HG03457 (cell line): ENCODE measurements around the gene VGLL3.

Experiments
- ATAC-seq: cut with Tn5 transposase; IDR thresholded peaks from one replicate; pipeline ENCODE4 v1.9.1; 2021; ENCODE audit warnings: moderate number of reproducible peaks; ENCODE audit not compliant: unreplicated experiment

Gene VGLL3

DNA sequence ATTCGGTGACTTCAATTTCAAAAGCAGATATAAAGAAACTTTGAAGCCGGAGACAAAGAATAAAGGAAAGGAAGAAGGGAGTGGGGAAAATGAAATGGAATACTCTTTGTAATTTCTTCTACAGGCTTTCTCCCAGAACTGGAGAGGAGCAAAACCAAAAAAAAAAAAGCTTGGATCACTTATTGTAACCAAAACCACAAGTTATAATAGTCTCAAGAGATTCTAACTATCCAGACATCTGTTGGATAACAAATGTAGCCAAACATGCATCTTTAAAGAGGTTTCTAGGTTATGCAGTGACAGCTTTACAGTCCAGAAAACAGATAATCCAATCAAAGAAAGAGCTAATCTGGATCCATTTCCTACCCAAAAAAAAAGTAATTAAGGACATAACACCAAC, 36.2 kb downstream of the VGLL3 start:
- no peak for ATAC-seq

DNA sequence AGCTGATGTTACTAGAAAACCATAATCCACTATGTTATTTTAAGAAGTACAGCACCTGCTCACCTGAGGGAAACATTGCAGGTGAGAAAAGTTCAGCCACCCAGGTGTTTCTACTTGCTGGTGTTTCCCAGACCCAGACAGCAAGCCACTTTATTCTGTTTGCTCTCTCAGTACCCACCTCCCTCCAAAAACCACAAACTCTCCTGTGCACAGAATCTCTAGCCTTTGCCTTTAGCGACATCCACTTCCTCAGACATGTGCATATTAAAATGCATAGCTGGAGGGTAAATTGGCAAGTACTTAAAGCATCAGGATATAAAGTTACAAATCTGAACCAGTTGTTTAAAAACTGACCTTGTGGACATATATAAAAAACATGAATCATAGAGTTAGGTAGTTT, 36.7 kb downstream of the VGLL3 start:
- no peak for ATAC-seq

DNA sequence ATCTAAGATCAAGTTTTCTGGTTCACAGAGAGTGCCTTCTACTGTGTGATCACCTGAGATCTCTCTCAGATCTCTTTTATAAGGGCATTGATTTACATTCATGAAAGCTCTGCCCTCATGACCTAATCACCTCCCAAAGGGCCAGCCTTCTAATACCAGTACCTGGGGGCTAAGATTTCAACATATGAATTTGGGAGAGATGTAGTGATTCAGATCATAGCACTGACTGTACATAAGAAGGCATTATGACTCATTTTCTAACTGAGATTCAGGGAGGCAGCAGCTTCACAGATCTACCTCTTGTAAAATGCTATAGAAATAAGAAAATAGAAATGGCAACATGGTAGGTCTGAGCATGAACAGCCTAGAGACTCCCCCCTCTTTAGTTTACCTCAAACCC, 39.6 kb downstream of the VGLL3 start:
- no peak for ATAC-seq

DNA sequence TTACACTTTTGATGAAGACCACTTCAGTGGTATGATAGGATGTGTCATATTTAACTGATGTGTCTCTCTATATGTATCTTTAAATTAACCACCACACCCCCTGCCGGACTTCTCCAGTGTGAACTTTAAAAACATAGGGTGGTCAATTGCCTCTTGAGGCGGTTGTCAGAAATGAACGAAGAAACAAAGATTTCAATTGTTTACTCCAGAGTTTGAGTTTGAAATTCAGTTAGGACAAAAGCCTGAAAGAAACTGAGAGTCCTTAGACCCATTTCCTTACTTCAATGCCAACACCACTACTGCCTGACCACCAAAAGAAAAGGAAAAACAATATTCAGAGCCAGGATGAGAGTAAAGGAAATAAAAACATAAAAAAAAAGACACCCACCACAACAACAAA, 40.2 kb downstream of the VGLL3 start:
- ATAC-seq = no peak

DNA sequence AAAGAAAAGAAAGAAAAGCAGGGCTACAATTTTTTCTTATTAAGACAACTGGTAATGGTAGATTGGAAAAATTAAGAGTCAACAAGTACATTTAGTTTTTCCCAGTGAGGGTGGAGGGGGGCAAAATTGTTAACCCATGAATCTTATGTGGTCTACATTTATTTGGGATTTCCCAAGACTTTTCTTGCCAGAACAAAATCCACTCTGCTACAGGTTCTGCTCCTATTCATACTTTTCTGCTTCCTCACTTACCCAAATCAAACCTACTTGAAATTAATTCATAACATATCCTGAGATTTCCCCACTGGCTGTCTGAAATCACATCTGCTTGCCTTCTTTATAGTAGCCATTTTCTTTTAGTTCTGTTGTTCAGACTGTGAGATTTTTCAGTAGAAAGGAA, 41.1 kb downstream of the VGLL3 start:
- ATAC-seq = no peak

DNA sequence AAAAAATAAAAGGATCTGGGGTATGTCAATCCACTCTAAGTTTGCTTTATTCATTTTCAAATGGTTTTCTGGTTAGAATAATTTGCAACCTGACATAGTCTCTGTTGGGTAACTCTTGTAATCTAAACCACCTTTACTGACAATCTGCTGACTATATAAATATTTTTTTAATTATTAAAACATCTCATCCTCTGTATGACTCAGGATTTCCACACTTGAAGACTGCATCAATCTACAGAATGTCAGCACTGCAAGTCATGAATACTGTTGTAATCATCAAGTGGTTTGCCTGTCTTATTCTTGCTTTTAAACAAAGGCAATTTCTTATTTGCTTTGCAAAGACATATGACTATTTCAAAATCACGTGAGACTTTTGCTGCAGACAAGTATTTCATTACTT, 42.1 kb downstream of the VGLL3 start:
- no peak for ATAC-seq

DNA sequence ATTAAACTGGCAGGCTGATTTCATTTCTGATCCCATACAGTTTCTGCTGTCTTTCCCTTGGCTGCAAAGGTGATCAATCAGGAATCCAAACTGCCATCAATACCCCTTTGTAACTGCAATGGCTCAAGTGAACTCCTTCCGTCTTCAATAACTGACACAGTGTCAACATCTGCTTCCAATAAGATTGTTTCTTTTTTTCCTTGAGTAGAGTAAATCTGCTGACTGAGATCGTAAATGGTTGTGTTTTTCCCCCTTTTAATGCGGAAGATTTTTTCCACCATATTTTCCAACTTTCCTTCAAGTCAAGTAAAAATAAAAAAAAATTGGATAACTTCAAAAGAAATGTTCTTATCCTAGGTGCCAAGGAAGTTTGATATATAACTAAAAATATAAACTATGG, 48.7 kb downstream of the VGLL3 start:
- ATAC-seq = no peak

DNA sequence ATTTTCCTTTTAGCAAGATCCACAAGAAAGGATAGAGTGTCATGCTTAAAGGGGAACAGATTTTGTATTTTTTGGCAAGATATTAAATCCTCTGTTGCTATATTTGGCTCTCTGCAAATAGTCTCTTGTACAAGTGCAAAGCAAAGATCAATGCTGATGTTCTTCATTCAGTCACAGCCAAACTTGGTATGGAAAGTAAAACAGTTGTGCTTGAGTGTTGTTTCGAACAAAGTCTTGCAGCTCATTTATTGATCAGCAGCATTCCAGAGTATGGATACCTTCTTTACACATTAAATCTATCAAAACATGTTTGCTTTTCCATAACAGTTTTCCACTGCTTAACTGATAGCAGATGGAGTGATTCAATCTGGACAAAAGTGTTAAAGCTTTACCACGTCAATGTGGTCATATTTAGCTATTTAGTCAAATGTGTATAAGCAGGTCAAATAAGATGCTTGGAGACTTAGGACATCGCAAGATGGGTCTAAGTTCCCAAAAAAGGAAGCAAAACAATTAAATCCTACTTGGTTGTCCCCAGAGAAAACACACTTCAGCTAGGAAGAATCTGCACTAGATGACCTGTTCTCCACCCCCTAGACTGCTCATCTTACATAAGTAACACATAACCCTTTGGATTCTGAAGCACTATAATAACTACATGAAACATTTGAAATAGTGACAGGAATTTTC, 52.4 kb downstream of the VGLL3 start:
- no peak for ATAC-seq

DNA sequence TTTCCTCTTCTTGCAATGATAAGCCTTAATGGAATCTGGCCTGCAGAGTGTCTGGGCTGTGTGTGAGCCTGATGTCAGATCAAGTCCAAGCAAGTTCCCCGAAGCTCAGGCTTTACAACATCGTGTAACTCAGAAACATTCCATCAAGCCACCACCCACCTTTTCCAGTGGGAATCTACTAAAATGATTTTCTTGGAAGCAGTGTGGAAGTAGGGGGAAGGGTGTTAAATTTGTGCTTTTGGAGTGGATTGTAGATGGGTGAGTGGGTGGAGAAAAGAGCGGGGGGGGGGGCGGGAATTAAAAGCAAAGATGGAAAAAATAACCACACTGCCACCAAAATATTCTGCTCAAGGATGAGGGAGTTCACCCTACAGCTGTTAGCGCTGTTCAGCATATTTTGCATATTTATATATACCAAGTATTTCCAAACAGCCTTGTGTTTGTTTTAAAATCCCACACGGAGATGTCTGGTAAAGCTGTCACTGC, 53.6 kb downstream of the VGLL3 start:
- no peak for ATAC-seq

DNA sequence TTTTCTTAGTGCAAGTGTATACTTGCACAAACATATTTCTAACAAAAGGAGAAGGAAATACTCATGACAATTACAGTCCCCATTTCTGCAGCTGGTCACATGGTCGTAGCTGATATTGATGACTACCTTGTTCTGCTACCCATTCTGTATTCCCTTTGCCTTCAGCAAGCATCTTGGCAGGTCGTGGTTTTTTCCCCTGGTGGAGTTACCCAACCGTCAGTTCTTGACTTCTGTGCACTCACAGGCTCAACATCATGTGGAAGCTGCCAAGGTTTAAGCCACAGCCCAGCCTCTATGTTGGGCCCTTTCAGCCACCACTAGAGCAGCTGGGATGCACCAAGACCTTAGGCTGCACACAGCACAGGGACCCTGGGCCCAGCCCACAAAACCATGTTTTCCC, 56.1 kb downstream of the VGLL3 start:
- no peak for ATAC-seq

DNA sequence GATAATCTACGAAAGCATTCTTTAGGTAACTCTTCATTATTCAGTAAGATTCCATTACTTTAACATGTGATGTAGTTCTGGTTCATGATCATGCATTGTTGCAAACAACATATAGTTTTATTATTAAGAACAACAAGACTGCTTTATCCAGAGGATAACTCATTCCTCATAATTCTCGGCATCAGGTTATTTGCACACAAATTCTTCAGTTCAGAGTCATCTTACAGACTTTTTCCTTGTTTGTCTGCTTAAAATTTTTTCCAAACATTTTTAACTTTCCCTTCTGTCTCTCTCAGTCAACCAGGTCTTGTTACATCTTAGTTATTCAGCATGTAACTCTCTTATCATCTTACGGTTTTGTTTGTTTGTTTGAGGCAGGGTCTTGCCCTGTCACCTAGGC, 60.1 kb downstream of the VGLL3 start:
- no peak for ATAC-seq

DNA sequence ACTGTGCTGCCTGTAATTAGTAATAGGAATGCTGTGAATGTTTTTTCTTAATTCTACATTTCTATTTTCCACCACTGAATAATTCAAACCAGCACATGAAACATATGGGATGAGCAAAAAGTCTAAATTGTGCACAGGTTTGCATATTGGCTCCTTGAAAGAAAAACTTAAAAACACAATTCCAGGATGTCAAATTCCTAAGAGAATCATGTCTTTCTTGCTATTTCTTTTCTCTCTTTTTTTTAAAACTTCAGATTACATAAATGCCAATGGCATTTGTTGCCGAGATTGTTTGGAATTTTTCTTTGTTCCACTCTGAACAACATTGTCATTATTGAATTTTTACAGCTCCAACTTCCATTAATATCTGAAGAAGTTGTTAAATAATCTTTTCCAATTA, 60.8 kb downstream of the VGLL3 start:
- no peak for ATAC-seq

DNA sequence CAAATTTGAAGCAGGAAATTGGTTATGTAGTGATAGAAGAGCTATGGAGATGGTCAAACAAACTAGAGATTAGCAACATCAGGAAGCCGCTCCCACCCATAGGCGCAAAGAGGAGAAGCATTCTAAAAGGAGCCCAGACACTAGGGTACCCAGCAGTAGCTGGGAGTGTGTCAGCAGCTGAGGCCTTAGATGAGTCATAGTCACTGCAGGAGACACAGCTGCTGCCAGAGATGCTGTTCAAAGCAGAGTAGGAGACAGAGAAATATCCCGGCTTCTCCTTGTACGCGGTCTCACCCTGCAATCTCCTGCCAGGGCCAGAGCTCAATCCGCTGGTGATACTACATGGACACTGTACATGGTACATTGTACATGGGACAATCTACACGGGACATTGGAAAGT, 61.9 kb downstream of the VGLL3 start:
- no peak for ATAC-seq

DNA sequence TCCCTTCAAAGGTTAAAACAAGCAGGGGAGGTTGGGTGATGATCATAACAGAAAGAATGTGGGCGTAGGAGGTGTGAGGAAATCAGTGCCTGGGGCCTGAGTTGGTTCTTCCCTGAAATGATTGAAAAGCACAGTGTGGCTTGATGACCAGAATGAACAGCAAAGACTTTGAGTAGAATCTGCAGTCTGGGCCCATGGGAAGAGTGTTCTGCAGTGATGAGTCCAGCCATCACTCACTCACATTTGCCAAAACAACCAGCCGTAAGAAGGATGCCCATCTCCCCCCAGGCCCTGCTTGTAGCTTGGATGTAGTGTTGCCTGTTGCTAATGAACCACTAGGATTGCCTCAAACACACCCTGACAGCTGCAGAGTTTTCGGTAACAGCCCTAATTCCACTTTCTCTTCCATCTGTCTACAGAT, 67.9 kb downstream of the VGLL3 start:
- ATAC-seq = no peak

DNA sequence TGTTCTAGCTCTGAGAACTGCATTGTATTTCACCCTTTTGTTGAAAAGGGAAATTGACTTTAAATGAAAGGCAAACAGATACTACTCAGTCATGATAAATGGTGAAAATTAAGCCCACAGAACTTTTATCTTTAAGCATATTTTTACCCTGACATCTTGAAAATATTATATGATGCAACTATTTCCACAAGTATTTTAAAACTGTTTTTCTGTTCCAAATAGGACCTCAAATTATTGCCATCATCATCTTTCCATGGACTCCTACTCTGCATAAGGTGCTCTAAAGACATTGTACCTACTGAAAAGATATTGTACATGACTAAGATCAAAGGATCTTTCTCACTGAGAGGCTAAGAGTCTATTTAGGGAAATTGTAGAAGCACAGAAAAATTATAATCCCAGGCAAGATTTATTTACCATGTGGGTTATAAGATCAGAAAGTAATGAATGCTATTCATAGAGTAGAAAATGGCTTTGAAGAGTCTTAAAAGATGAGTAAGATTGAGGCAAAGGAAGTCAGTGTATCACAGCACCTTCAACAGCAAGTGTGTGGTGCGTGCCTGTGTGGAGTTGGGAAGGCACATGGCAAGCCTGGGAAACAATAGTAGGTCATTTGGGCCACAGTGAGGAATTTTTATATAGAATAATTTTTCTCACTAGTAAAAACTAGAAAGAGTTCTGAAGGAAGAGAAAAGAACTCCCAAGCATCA, 68.8 kb downstream of the VGLL3 start:
- no peak for ATAC-seq

DNA sequence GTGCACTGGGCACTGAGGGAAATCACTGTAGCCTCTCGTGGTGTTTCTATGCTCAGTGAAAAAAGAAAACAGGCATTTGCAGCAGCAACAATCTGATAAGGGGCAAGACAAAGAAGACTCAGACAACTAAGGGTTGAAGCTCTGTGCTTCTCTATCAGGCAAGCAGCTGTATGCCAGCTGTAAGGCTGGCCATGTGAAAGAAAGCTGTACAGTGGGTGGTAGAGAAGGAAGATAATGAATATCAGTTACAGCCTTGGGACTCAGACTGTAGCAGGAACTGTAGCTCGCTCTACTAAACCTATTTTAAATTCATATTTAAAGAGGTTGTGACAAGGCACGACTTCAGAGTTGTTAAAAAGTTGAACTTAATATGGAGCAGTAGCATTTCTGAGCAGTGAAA, 76.3 kb downstream of the VGLL3 start:
- no peak for ATAC-seq

DNA sequence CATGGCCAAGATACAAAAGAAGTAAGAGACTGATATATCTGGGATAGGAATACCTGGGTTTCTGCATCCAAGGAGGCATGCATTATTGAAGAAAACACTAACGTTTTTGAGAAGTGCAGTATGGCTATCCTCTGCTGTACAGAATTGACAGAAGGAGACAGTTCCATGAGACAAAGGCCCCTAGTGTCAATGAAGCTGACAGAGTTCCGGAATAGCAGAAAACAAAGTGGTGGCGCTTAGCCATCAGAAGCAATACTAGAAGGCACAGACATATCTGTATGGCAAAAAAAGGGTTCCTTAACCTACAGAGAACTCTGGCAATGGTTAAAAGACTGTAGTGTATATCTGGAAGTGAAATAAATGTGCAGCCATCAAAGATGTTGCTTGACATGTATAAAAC, 77.8 kb downstream of the VGLL3 start:
- no peak for ATAC-seq

DNA sequence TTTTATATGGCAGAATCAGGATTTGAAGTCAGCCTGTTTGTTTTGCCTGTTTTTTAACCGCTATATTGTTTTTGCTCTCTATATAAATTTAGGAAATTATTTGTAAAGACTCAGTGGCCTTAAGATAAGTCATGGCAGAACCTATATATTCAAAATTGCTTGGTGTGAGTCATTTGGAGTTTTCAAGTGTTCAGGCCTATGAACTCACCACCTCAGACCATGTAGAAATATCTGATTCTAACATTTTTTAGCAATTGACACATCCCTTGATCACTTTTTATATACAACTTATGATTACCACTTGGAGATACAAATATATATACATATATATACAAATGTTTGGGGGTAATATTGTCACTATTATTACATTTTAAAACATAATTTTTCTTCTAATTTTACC, 95.7 kb downstream of the VGLL3 start:
- ATAC-seq = no peak

DNA sequence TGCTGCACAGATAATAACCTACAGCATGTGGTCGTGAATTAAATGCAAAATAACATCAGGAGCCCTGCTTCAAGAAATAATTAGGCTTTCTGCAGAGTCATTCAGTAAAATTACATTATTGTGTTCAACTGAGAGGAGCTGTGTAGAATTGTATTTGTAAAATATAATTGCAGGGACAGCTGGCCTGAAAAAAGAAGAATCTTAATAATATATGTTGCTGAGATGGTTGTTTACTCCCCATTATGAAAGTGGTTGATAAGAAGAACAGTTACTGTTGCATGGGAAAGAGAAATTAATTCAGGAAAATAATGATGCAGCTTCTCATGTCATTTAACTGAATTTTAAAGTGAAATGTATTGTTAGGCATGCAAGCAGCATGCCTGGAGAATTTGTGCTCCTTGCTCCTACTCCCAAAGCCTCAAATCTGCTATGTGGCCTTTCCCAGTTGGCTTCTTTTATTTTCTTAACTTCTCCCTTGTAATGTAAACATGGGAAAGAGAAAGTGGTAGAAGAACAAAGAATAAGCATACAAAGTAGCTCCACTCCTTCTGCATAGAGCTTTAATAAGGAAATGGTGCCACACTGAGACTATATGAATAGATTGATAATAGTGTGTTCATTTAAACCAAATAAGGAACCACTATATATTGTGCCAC, 100.1 kb downstream of the VGLL3 start:
- ATAC-seq = no peak
